ENCODE results near the gene ZBTB43.

- no peak for TF ChIP-seq CTCF (IDR thresholded peaks at IDR 0.05)
- no peak for TF ChIP-seq POLR2A (IDR thresholded peaks at IDR 0.05)
These were observed 69.9 kb downstream of the ZBTB43 start for GRCh38 chr9:126874546-126875314.
